HS-27A (cell line): ENCODE measurements around the gene GOSR1.

ENCODE experiments used
- DNase-seq: peaks from one replicate; pipeline ENCODE4 v3.0.0-alpha.2; 2012; ENCODE audit warnings: low read depth, missing footprints

GOSR1 gene

GRCh38 chr17:30576326-30576861, 99.2 kb downstream of the GOSR1 start:
- no peak for DNase-seq
